ENCODE results near the gene TIGAR. TPM values are rescaled to one million over a fixed set of nuclear protein-coding genes. Genes with fewer than 3 reads are reported as not detected.

Gene TIGAR
- total RNA-seq, 2 experiments from 2014 or later: 8.2 to 8.7 TPM

DNA sequence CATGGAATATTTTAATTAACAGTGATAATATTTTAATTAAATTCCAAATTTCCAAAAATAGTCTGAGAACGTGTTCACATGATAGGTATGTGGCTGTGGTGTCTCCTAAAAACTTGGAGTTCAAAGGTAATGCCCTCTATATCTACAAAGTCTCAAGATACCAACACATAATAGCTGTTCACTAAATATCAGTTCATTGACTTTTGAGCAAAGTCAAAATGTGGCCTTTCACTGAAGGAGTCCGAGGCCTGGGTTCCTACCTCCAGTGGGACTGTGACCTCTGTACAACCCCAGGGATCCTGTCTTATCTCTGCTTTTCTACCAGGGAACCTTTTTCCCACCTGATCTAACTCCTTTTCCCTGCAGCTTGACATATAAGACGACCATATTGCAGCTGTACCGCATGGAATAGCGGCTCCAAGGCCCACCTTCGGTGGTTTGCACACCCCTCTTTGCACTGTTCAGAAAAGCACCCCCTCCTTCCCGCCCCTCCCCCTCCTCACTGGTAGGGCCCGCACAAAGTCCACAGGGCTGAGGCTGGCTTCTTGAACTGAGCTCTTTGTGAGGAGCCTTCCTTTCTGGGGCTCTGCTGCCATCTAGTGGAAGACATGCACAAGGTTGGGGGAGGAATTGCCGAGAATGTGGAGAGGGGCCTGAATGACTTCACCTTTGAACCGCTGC lies 44.3 kb upstream of the TIGAR start:
- POLR2A ChIA-PET: interaction anchor here (0.6 to 17.2 kb wide), 37 partner anchors 8 to 407 kb away, joined by 3 to 375 read pairs (median 5); partner anchors contain the start of gene PARP11
- intact Hi-C loops (cut with micrococcal nuclease): loop anchor here (2.0 to 5.0 kb wide), 3 partner anchors 164 to 392 kb away; no protein-coding TSS in a partner anchor
- no peaks in the 10 kb centered on the region for H3K9me3 Mint-ChIP-seq
- H3K4me1 Mint-ChIP-seq (ENCODE audit: low read depth): peaks cover 47% of the 10 kb centered on the region
- DNase-seq (peak; percentile 92), ATAC-seq (peak; percentile 24)
- TF ChIP-seq, protein P1, sequence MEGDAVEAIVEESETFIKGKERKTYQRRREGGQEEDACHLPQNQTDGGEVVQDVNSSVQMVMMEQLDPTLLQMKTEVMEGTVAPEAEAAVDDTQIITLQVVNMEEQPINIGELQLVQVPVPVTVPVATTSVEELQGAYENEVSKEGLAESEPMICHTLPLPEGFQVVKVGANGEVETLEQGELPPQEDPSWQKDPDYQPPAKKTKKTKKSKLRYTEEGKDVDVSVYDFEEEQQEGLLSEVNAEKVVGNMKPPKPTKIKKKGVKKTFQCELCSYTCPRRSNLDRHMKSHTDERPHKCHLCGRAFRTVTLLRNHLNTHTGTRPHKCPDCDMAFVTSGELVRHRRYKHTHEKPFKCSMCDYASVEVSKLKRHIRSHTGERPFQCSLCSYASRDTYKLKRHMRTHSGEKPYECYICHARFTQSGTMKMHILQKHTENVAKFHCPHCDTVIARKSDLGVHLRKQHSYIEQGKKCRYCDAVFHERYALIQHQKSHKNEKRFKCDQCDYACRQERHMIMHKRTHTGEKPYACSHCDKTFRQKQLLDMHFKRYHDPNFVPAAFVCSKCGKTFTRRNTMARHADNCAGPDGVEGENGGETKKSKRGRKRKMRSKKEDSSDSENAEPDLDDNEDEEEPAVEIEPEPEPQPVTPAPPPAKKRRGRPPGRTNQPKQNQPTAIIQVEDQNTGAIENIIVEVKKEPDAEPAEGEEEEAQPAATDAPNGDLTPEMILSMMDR (IDR thresholded peaks at IDR 0.05): peak; percentile 77
- H3K36me3 Mint-ChIP-seq (ENCODE audit: low read depth): peaks cover 77% of the 10 kb centered on the region
- H3K27me3 Mint-ChIP-seq: no peaks in the 10 kb centered on the region
- peak overlapping the region; percentile 100 for H3K4me3 Mint-ChIP-seq
- peak overlapping the region; percentile 100 for H3K27ac Mint-ChIP-seq
- CTCF ChIA-PET: interaction anchor here (0.6 to 5.2 kb wide), 74 partner anchors 9 to 476 kb away, joined by 3 to 136 read pairs (median 5); partner anchors contain the start of gene PARP11

DNA sequence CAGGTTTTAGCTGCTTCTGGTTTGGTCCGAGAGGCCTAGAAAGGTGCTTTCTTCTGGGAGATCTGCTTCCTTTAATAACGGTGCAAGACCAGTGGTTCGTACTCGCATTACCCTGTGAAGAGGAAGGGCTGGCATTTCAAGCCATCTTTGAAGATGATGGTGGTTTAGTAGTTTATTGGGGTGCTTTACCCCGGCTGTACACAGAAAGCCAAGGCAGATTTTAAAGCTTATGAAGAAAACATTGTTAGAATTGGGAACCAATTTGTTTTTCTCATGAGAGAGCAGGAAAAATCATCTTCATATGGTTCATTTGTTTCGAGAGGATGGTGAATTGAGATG lies 43.8 kb upstream of the TIGAR start:
- intact Hi-C loops (cut with micrococcal nuclease): loop anchor here (2.0 to 5.0 kb wide), 3 partner anchors 164 to 392 kb away; no protein-coding TSS in a partner anchor

DNA sequence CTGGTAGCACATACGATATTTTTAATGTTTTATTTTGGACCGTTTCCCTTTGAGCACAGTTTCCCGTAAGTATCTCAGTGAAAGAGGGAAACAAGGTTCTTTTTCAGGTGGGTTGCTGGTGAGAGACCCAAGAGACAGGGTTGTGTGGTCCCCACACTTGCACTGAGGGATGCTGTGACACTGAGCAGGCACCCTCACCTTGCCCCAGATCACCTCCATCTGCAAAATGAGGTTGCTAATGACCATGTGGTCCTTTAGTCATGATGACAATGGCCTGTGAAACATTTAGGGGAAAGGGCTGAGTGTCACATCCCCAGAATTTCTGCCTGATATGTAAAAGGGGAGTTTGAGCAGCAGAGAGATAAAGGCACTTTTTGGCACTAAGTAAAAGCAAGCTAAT lies 43.2 kb upstream of the TIGAR start:
- ChIA-PET POLR2A (interaction anchor here (0.8 to 17.2 kb wide), 15 partner anchors 8 to 309 kb away, joined by 3 to 375 read pairs (median 10); no protein-coding TSS in a partner anchor), CTCF (interaction anchor here (0.7 to 5.2 kb wide), 34 partner anchors 10 to 404 kb away, joined by 3 to 136 read pairs (median 6); partner anchors contain the start of gene PARP11)
- ATAC-seq: no peak
- Mint-ChIP-seq H3K27me3 (no peaks in the 10 kb centered on the region), H3K4me1 (ENCODE audit: low read depth) (peaks cover 59% of the 10 kb centered on the region), H3K4me3 (peak overlapping the region; percentile 100), H3K36me3 (ENCODE audit: low read depth) (peaks cover 88% of the 10 kb centered on the region), H3K27ac (peak overlapping the region; percentile 73), H3K9me3 (no peaks in the 10 kb centered on the region)
- intact Hi-C loops (cut with micrococcal nuclease): loop anchor here (2.0 to 5.0 kb wide), 3 partner anchors 165 to 393 kb away; no protein-coding TSS in a partner anchor
- TF ChIP-seq, protein P1 (IDR thresholded peaks at IDR 0.05): no peak
- DNase-seq: no peak

More for the DNA sequence above, 43.8 kb upstream of the TIGAR start:
- Mint-ChIP-seq H3K27ac (peak overlapping the region; percentile 100), H3K4me3 (peak overlapping the region; percentile 100), H3K36me3 (ENCODE audit: low read depth) (peaks cover 81% of the 10 kb centered on the region), H3K4me1 (ENCODE audit: low read depth) (peaks cover 52% of the 10 kb centered on the region), H3K9me3 (no peaks in the 10 kb centered on the region), H3K27me3 (no peaks in the 10 kb centered on the region)
- ATAC-seq (no peak), DNase-seq (no peak)
- POLR2A ChIA-PET: interaction anchor here (0.6 to 17.2 kb wide), 29 partner anchors 8 to 398 kb away, joined by 3 to 375 read pairs (median 6); no protein-coding TSS in a partner anchor
- CTCF ChIA-PET: interaction anchor here (0.6 to 5.2 kb wide), 73 partner anchors 9 to 477 kb away, joined by 3 to 136 read pairs (median 5); partner anchors contain the start of gene PARP11
- TF ChIP-seq, protein P1 (IDR thresholded peaks at IDR 0.05): peak; percentile 42

DNA sequence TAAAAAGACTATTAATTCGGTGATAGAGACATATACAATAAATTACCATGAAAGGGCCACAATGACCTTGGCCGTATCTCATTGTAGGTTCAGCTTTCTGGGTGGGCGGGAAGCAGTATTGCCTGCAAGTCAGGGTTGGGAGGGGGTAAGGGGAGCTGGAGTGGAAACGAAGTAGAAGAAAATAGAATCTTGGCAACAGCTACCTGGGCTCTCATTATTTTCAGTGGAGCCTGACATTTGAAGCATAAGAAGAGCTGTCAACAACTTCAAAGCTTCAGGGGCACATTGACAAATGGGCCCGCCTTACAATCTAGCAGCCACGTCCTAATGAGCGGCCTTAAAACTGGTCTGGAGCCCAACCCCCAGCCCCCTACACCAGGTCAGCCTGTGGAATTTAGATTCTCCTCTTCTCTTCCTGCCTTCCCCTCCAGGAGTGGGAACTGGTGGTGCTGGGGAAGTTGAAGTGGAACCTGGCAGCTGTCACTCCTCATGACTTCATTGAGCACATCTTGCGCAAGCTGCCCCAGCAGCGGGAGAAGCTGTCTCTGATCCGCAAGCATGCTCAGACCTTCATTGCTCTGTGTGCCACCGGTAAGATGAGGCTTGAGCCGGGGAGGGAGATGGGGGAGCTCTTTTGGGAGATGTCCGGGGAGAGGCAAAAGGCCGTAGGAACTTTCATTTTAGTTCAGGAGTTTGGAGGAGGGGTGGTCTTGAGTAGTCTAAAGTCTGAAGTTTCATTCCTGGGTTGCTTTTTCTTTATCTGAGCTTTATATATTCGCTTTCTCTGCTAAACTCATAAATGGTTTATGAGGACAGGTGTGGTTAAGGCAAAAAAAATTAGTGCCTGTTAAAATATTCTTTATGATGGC lies 42.5 kb upstream of the TIGAR start:
- TF ChIP-seq, protein P1 (IDR thresholded peaks at IDR 0.05): no peak
- Mint-ChIP-seq H3K27ac (peak overlapping the region; percentile 73), H3K27me3 (no peaks in the 10 kb centered on the region), H3K4me1 (ENCODE audit: low read depth) (peaks cover 64% of the 10 kb centered on the region), H3K9me3 (no peaks in the 10 kb centered on the region), H3K36me3 (ENCODE audit: low read depth) (peaks cover 91% of the 10 kb centered on the region), H3K4me3 (peak overlapping the region; percentile 100)
- ChIA-PET CTCF (interaction anchor here (0.7 to 5.2 kb wide), 16 partner anchors 10 to 394 kb away, joined by 3 to 136 read pairs (median 20); no protein-coding TSS in a partner anchor), POLR2A (interaction anchor here (0.5 to 17.2 kb wide), 13 partner anchors 7 to 280 kb away, joined by 3 to 375 read pairs (median 9); no protein-coding TSS in a partner anchor)
- intact Hi-C loops (cut with micrococcal nuclease): loop anchor here (5.0 kb wide), 1 partner anchor 281 kb away; no protein-coding TSS in a partner anchor
- DNase-seq (no peak), ATAC-seq (no peak)

Data from activated CD8-positive, alpha-beta T cell treated with anti-CD3 and anti-CD28 coated beads for 36 hours (primary cell).